HG03378 (cell line): ENCODE measurements around the gene SEC24B.
A peak's percentile ranks its signal among the peaks of the same experiment; 100 is the strongest.
"Not testable (repeated sequence)": the region's sequence is repeated elsewhere in the genome, so short reads cannot be mapped to it uniquely, and the experiment has no call there.

Source experiments
- ATAC-seq: cut with Tn5 transposase; IDR thresholded peaks from one replicate; pipeline ENCODE4 v1.9.1; 2021; ENCODE audit warnings: mild to moderate bottlenecking, moderate library complexity; ENCODE audit not compliant: unreplicated experiment

The SEC24B gene

GRCh38 chr4:109432203-109432602 lies 1.4 kb upstream of the SEC24B start:
- no peak for ATAC-seq

GRCh38 chr4:109432696-109433095 lies 919 bp upstream of the SEC24B start:
- ATAC-seq: no peak

- ATAC-seq: peak; percentile 27
Measured at GRCh38 chr4:109434007-109434971, 674 bp downstream of the SEC24B start.

GRCh38 chr4:109435635-109436034 lies 2.0 kb downstream of the SEC24B start:
- no peak for ATAC-seq

- no peak for ATAC-seq
Measured at GRCh38 chr4:109436504-109436903, 2.9 kb downstream of the SEC24B start.

GRCh38 chr4:109440948-109441347 lies 7.3 kb downstream of the SEC24B start:
- no peak for ATAC-seq

GRCh38 chr4:109441862-109442458 lies 8.3 kb downstream of the SEC24B start:
- ATAC-seq: no peak

GRCh38 chr4:109444182-109444844 lies 10.7 kb downstream of the SEC24B start:
- ATAC-seq: peak; percentile 81

GRCh38 chr4:109447278-109447677 lies 13.7 kb downstream of the SEC24B start:
- no peak for ATAC-seq

GRCh38 chr4:109451544-109452273 lies 18.1 kb downstream of the SEC24B start:
- no peak for ATAC-seq

- not testable (repeated sequence) for ATAC-seq
Measured at GRCh38 chr4:109453110-109453509, 19.5 kb downstream of the SEC24B start.

GRCh38 chr4:109462297-109462696 lies 28.7 kb downstream of the SEC24B start:
- ATAC-seq: peak; percentile 63

- ATAC-seq: no peak
Measured at GRCh38 chr4:109462802-109463201, 29.2 kb downstream of the SEC24B start.

GRCh38 chr4:109465069-109465468 lies 31.5 kb downstream of the SEC24B start:
- ATAC-seq: no peak

- ATAC-seq: no peak
Measured at GRCh38 chr4:109469915-109470314, 36.3 kb downstream of the SEC24B start.

GRCh38 chr4:109472343-109472761 lies 38.7 kb downstream of the SEC24B start:
- no peak for ATAC-seq

- no peak for ATAC-seq
Measured at GRCh38 chr4:109473824-109474223, 40.2 kb downstream of the SEC24B start.

GRCh38 chr4:109486007-109486406 lies 52.4 kb downstream of the SEC24B start:
- no peak for ATAC-seq

- ATAC-seq: no peak
Measured at GRCh38 chr4:109494563-109494962, 60.9 kb downstream of the SEC24B start.

GRCh38 chr4:109495514-109495913 lies 61.9 kb downstream of the SEC24B start:
- ATAC-seq: no peak

- ATAC-seq: no peak
Measured at GRCh38 chr4:109496875-109497274, 63.3 kb downstream of the SEC24B start.
